HepG2 (cell line): ENCODE results near the gene C12orf43. TPM values are rescaled to one million over a fixed set of nuclear protein-coding genes. Genes with fewer than 3 reads are reported as not detected.

ENCODE experiments used
- ATAC-seq: fragments of 200-7000 bp; cut with Tn5 transposase; 3 replicates; pipeline ENCODE4 v1.9.1; 2020; ENCODE audit warnings: mild to moderate bottlenecking, moderate library complexity
- BruUV-seq: library from RNA; stranded (reverse); fragments of 400-500 nt; replicated peaks from 2 replicates; lab custom pipeline; 2021; lab: Mats Ljungman, UMichigan
- CTCF ChIA-PET: fragments of 300-600 bp; formaldehyde crosslinking; extraction: SDS; loops from one replicate; lab custom pipeline; 2021; ENCODE audit warnings: low total read pairs, inconsistent platforms, low intra/inter-chr PET ratio; lab: Yijun Ruan, JAX
- POLR2A ChIA-PET: fragments of 350-600 bp; sonication (Branson Sonifier 250); formaldehyde crosslinking; loops from one replicate; lab custom pipeline; 2020; ENCODE audit warnings: antibody characterized with exemption, inconsistent platforms; lab: Yijun Ruan, JAX
- DNase-seq: peaks from one replicate; pipeline ENCODE4 v3.0.0-alpha.2; 2015; ENCODE audit warnings: low spot score
- FAIRE-seq: peaks from 3 replicates; lab custom pipeline; 2011; peaks lifted over from hg19 to GRCh38; lab: Jason Lieb, UNC
- H2AFZ ChIP-seq: one replicate; pipeline ENCODE4 v1.6.1; 2011; ENCODE audit warnings: low read length, inconsistent platforms
- H3K27ac ChIP-seq: fragments of 300-600 bp; 3 replicates; pipeline ENCODE4 v1.8.0; 2011; ENCODE audit warnings: mixed run types, mild to moderate bottlenecking, mixed read lengths, low read length, inconsistent platforms; ENCODE audit not compliant: insufficient read depth; ENCODE audit errors: extremely low read length
- H3K27me3 ChIP-seq, 2 experiments: fragments of 200-600 bp in 1 of 2; 2 replicates in 1 of 2; 3 replicates in 1 of 2; pipeline versions ENCODE4 v1.6.0 to v1.8.0; 2011; ENCODE audit warnings: low read length in 2 of 2, mild to moderate bottlenecking in 2 of 2, moderate library complexity in 2 of 2, inconsistent platforms in 1 of 2; ENCODE audit not compliant: insufficient read depth in 2 of 2, control insufficient read depth in 1 of 2
- H3K36me3 ChIP-seq, 2 experiments: fragments of 200-600 bp in 1 of 2; replicated peaks in 1 of 2; 2 replicates in 1 of 2; 3 replicates in 1 of 2; pipeline versions ENCODE4 v1.5.1 to v1.8.0; 2011; ENCODE audit warnings: low read length in 2 of 2, inconsistent platforms in 1 of 2; ENCODE audit not compliant: insufficient read depth in 2 of 2, control insufficient read depth in 1 of 2
- H3K4me1 ChIP-seq: 2 replicates; pipeline ENCODE4 v1.5.1; 2012; ENCODE audit warnings: low read length, inconsistent platforms; ENCODE audit not compliant: insufficient read depth
- H3K4me2 ChIP-seq: 2 replicates; pipeline ENCODE4 v1.6.0; 2011; ENCODE audit warnings: low read depth, low read length, inconsistent platforms
- H3K4me3 ChIP-seq, 3 experiments: fragments of 200-600 bp in 1 of 3; sonication (generic), shearing (Covaris generic) in 1 of 3; replicated peaks in 1 of 3; 2 replicates each; pipeline ENCODE4 v1.5.1; 2011 to 2016; ENCODE audit warnings: low read length in 3 of 3, inconsistent platforms in 2 of 3, low read depth in 2 of 3, mild to moderate bottlenecking in 2 of 3, control low read depth in 1 of 3, mixed read lengths in 1 of 3; ENCODE audit not compliant: insufficient read depth in 1 of 3
- H3K79me2 ChIP-seq: one replicate; pipeline ENCODE4 v1.6.1; 2011; ENCODE audit warnings: low read length, inconsistent platforms; ENCODE audit not compliant: insufficient read depth
- H3K9ac ChIP-seq: 2 replicates; pipeline ENCODE4 v1.6.0; 2011; ENCODE audit warnings: mild to moderate bottlenecking, low read depth, low read length, inconsistent platforms; ENCODE audit not compliant: insufficient read depth
- H3K9me3 ChIP-seq: 2 replicates; pipeline ENCODE4 v1.5.1; 2012; ENCODE audit warnings: mild to moderate bottlenecking, low read length
- H4K20me1 ChIP-seq: 2 replicates; pipeline ENCODE4 v1.6.0; 2011; ENCODE audit warnings: inconsistent platforms, mild to moderate bottlenecking, low read length, moderate library complexity; ENCODE audit not compliant: insufficient read depth
- FOXA1 ChIP-seq, 2 experiments: fragments of 450-650 bp in 1 of 2; sonication (generic) in 1 of 2; formaldehyde crosslinking in 1 of 2; IDR thresholded peaks; 2 replicates each; pipeline versions ENCODE4 v1.4.0 to v1.6.1; 2016 to 2020; ENCODE audit warnings: missing genetic modification reagents in 1 of 2
- MED1 ChIP-seq: sonication (generic); formaldehyde crosslinking; IDR thresholded peaks from 2 replicates; pipeline ENCODE4 v1.4.0; 2020; ENCODE audit warnings: missing genetic modification reagents
- NAIF1 ChIP-seq: sonication (generic); formaldehyde crosslinking; IDR thresholded peaks from 2 replicates; pipeline ENCODE4 v1.5.0; 2020; ENCODE audit warnings: mild to moderate bottlenecking, missing genetic modification reagents, borderline replicate concordance
- NFKBIZ ChIP-seq: IDR thresholded peaks from 2 replicates; pipeline ENCODE4 v1.6.1; 2018; ENCODE audit warnings: missing genetic modification reagents, missing compliant biosample characterization
- PHF5A ChIP-seq: IDR thresholded peaks from one replicate; pipeline ENCODE4 v1.6.1; 2018; ENCODE audit warnings: low read depth, missing genetic modification reagents; ENCODE audit not compliant: unreplicated experiment
- WIZ ChIP-seq: sonication (generic); formaldehyde crosslinking; IDR thresholded peaks from 2 replicates; pipeline ENCODE4 v1.5.1; 2020; ENCODE audit warnings: mild to moderate bottlenecking, missing genetic modification reagents
- ZFYVE20 ChIP-seq: sonication (generic); formaldehyde crosslinking; IDR thresholded peaks from 2 replicates; pipeline ENCODE4 v1.8.0; 2023; ENCODE audit warnings: low read depth, mild to moderate bottlenecking, moderate library complexity, missing genetic modification reagents, borderline replicate concordance
- ZNF121 ChIP-seq: sonication (generic); formaldehyde crosslinking; IDR thresholded peaks from 2 replicates; pipeline ENCODE4 v1.5.0; 2020; ENCODE audit warnings: mild to moderate bottlenecking, missing genetic modification reagents
- ZNF253 ChIP-seq: sonication (generic); formaldehyde crosslinking; IDR thresholded peaks from 2 replicates; pipeline ENCODE4 v1.8.0; 2022; ENCODE audit warnings: mild to moderate bottlenecking, missing genetic modification reagents, borderline replicate concordance
- ZNF567 ChIP-seq: sonication (generic); formaldehyde crosslinking; IDR thresholded peaks from 2 replicates; pipeline ENCODE4 v1.8.1; 2023; ENCODE audit warnings: mild to moderate bottlenecking, missing genetic modification reagents, borderline replicate concordance
- ZNF724P ChIP-seq: sonication (generic); formaldehyde crosslinking; IDR thresholded peaks from 2 replicates; pipeline ENCODE4 v1.8.0; 2022; ENCODE audit warnings: missing genetic modification reagents, borderline replicate concordance
- ZNF772 ChIP-seq: sonication (generic); formaldehyde crosslinking; IDR thresholded peaks from 2 replicates; pipeline ENCODE4 v1.5.0; 2020; ENCODE audit warnings: mild to moderate bottlenecking, missing genetic modification reagents
- ZNF776 ChIP-seq: sonication (generic); formaldehyde crosslinking; IDR thresholded peaks from 2 replicates; pipeline ENCODE4 v1.4.0; 2020; ENCODE audit warnings: mild to moderate bottlenecking, missing genetic modification reagents
- ZNF883 ChIP-seq: sonication (generic); formaldehyde crosslinking; IDR thresholded peaks from 2 replicates; pipeline ENCODE4 v1.5.1; 2020; ENCODE audit warnings: mild to moderate bottlenecking, missing genetic modification reagents; ENCODE audit errors: not compliant biosample characterization
- WGBS: methylation state at CpG from one replicate; pipeline ENCODE4 v1.1.6; 2017; ENCODE audit warnings: low lambda C conversion rate; 5-methylcytosine and 5-hydroxymethylcytosine counted together
- in situ Hi-C: cut with HindIII; loops from 2 replicates; pipeline ENCODE4 v1.10.0; 2017; ENCODE audit warnings: low pct_unique_long_range_greater_than_20kb; ENCODE audit not compliant: extremely low pct_ligation_motif_present
- intact Hi-C: fragments of 100-400 bp; cut with micrococcal nuclease; formaldehyde crosslinking; loops from one replicate; pipeline ENCODE4 v1.10.0; 2022; ENCODE audit not compliant: unreplicated experiment
- polyA plus RNA-seq, 8 experiments: library from polyadenylated mRNA; depleted of rRNA in 3 of 8; stranded (reverse) in 7 of 8; unstranded in 1 of 8; fragments of >200 nt; fragmentation: Illumina TruSeq in 4 of 8; extraction: Trizol in 4 of 8; gene quantifications; 2 replicates each; pipeline versions ENCODE4 v1.2.1 to v1.2.3, GENCODE V29; 2011 to 2016; ENCODE audit warnings: low read depth in 4 of 8, missing spikeins in 1 of 8, mixed read lengths in 1 of 8; ENCODE audit not compliant: insufficient read depth in 1 of 8
- total RNA-seq, 5 experiments: library from RNA; depleted of rRNA; stranded (reverse); fragments of >200 nt; fragmentation: Illumina TruSeq; extraction: Trizol; gene quantifications; 2 replicates each; pipeline ENCODE4 v1.2.3, GENCODE V29; 2016; ENCODE audit warnings: low read depth in 1 of 5
- TF ChIP-seq, protein P1 (sequence below): sonication (generic); formaldehyde crosslinking; IDR thresholded peaks from 2 replicates; pipeline ENCODE4 v1.8.0; 2022; ENCODE audit warnings: mild to moderate bottlenecking, missing genetic modification reagents, borderline replicate concordance
- TF ChIP-seq, protein P2 (sequence below): sonication (generic); formaldehyde crosslinking; IDR thresholded peaks from 2 replicates; pipeline ENCODE4 v1.5.1; 2020; ENCODE audit warnings: missing genetic modification reagents, mild to moderate bottlenecking, borderline replicate concordance
- TF ChIP-seq, protein P3 (sequence below): sonication (generic); formaldehyde crosslinking; IDR thresholded peaks from 2 replicates; pipeline ENCODE4 v1.8.0; 2022; ENCODE audit warnings: missing genetic modification reagents, low read depth, mild to moderate bottlenecking, borderline replicate concordance
- TF ChIP-seq, protein P4 (sequence below): sonication (generic); formaldehyde crosslinking; IDR thresholded peaks from 2 replicates; pipeline ENCODE4 v1.4.0; 2020; ENCODE audit warnings: missing genetic modification reagents

Gene C12orf43
- total and polyA plus RNA-seq, 2 of the 13 experiments (the other 11 are each of a cell fraction or from before 2014, with no cell fraction given): 7.9 to 11.1 TPM

DNA sequence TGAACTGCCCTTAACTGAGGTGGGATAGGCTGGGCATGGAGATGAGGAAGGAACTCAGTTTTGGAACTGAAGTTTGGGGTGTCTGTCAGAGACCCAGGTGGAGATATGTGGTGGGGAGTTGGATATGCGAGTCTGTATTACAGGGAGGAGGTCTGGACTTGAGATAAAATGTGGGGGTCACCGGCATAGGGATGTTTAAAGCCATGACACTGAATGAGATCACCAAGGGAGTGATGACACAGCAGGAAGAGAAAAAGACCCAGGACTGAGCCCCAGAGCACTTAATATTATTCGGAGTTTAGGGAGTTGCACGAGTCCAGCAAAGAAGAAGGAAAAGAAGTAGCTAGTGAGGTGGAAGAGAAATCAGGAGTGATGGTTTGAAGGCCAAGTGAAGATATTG lies 26.8 kb upstream of the C12orf43 start:
- in situ Hi-C loops: no loop called here
- H2AFZ ChIP-seq: no peak overlapping the region
- CTCF ChIA-PET: no interaction called here

More for the DNA sequence above, 26.8 kb upstream of the C12orf43 start:
- 17% methylated on average over 4 of the region's 4 CpGs for WGBS
- Histone ChIP-seq H3K4me2 (no peak overlapping the region), H3K9me3 (no peaks in the 10 kb centered on the region), H3K4me1 (peaks cover 12% of the 10 kb centered on the region), H3K27ac (no peak overlapping the region), H3K27me3 (peaks cover 0 to 7% of the 10 kb centered on the region in 2 experiments; a peak in 1 of 5 replicates), H4K20me1 (no peaks in the 10 kb centered on the region), H3K79me2 (no peaks in the 10 kb centered on the region), H3K4me3 (no peak overlapping the region), H3K9ac (no peak overlapping the region), H3K36me3 (no peaks in the 10 kb centered on the region)
- intact Hi-C loops: no loop called here
- BruUV-seq: no TSS peak
- ATAC-seq (no peak), FAIRE-seq (no peak), DNase-seq (no peak)
- POLR2A ChIA-PET: no interaction called here
- TF ChIP-seq, protein P1, sequence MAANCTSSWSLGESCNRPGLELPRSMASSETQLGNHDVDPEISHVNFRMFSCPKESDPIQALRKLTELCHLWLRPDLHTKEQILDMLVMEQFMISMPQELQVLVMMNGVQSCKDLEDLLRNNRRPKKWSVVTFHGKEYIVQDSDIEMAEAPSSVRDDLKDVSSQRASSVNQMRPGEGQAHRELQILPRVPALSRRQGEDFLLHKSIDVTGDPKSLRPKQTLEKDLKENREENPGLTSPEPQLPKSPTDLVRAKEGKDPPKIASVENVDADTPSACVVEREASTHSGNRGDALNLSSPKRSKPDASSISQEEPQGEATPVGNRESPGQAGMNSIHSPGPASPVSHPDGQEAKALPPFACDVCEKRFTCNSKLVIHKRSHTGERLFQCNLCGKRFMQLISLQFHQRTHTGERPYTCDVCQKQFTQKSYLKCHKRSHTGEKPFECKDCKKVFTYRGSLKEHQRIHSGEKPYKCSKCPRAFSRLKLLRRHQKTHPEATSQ: no peak
- TF ChIP-seq, protein P2, sequence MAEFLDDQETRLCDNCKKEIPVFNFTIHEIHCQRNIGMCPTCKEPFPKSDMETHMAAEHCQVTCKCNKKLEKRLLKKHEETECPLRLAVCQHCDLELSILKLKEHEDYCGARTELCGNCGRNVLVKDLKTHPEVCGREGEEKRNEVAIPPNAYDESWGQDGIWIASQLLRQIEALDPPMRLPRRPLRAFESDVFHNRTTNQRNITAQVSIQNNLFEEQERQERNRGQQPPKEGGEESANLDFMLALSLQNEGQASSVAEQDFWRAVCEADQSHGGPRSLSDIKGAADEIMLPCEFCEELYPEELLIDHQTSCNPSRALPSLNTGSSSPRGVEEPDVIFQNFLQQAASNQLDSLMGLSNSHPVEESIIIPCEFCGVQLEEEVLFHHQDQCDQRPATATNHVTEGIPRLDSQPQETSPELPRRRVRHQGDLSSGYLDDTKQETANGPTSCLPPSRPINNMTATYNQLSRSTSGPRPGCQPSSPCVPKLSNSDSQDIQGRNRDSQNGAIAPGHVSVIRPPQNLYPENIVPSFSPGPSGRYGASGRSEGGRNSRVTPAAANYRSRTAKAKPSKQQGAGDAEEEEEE: no peak
- TF ChIP-seq ZNF567 (CRISPR knock-in tag) (no peak), ZNF253 (no peak), WIZ (CRISPR knock-in tag) (no peak), NAIF1 (CRISPR knock-in tag) (no peak), ZFYVE20 (no peak), ZNF121 (no peak), NFKBIZ (no peak), ZNF724P (no peak), ZNF772 (CRISPR knock-in tag) (no peak), ZNF776 (CRISPR knock-in tag) (no peak), ZNF883 (no peak), FOXA1 (IDR thresholded peaks at IDR 0.05) (no peak), FOXA1 (CRISPR knock-in tag; IDR thresholded peaks at IDR 0.05) (no peak), PHF5A (CRISPR knock-in tag) (no peak), MED1 (CRISPR knock-in tag) (no peak)
- TF ChIP-seq, protein P3, sequence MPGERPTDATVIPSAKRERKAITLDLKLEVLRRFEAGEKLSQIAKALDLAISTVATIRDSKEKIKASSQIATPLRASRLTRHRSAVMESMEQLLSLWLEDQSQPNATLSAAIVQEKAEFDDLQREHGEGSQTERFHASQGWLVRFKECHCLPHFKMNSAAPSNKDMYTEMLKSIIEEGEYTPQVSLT (CRISPR knock-in tag): no peak
- TF ChIP-seq, protein P4, sequence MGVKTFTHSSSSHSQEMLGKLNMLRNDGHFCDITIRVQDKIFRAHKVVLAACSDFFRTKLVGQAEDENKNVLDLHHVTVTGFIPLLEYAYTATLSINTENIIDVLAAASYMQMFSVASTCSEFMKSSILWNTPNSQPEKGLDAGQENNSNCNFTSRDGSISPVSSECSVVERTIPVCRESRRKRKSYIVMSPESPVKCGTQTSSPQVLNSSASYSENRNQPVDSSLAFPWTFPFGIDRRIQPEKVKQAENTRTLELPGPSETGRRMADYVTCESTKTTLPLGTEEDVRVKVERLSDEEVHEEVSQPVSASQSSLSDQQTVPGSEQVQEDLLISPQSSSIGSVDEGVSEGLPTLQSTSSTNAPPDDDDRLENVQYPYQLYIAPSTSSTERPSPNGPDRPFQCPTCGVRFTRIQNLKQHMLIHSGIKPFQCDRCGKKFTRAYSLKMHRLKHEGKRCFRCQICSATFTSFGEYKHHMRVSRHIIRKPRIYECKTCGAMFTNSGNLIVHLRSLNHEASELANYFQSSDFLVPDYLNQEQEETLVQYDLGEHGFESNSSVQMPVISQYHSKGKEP (CRISPR knock-in tag): no peak
